HG02870 (cell line): ENCODE data around the gene CEP170.

ENCODE experiments used
- ATAC-seq: cut with Tn5 transposase; IDR thresholded peaks from one replicate; pipeline ENCODE4 v1.9.1; 2021; ENCODE audit warnings: mild to moderate bottlenecking, moderate library complexity; ENCODE audit not compliant: unreplicated experiment

The CEP170 gene

DNA sequence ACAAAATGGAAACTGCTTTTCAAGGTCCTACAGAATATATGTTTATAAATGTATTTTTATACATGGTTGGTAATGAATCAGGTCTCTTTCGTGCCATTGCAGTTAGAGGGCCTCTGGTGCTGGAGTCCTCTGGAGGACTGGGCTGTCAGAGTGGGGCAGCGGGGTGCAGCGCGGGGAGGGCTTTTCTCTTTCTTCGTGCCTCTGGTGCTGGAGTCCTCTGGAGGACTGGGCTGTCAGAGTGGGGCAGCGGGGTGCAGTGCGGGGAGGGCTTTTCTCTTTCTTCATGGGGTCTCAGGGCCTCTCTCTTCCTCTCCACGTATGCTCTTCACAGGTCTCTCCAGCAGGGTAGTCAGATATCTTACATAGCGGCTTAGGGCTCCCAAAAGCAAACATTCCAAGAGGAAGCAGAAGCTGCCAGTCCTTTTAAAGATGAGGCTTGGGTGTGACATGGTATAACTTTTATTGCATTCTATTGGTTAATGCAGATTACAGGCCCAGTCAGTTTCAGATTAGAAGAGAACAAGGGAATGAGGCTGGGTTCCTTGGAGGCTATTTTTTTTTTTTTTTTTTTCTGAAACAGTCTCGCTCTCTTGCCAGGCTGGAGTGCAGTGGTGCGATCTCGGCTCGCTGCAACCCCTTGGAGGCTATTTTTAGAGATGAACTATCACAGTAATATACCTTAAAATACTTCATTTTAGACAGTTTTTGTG lies 13.8 kb upstream of the CEP170 start:
- no peak for ATAC-seq

DNA sequence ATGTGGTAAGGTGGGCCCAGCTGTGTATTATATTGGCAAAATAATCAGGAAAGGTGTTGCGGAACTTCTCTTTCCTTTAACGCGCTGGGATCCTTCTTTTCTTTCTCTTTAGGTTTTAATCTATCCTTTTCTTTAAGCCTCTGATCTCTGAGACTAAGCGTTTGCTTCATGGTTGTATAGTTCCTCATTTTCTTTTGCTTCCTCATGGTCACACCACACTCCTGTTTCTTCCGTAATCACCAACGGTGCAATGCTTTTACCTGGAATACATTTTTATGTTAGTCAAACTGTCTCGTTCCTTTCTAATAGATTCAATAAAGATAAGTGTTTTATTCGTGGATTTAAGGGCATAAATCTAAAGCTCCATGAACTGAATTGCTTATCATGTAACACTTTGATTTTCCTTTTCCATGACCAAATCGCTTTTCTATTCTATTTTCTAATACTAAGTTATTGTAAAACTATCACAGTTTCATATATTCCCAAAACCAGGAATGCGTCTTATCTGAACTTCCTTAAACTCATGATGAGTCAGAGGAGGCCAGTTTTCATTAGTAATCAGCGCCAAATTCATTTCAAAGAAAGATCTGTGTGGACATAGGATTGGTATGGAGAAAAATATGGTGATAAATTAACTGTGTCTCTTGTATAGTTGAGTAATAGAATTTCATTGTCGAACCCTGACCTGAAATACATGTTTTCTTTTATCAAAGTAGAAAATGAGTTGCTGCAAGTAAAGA lies 13.0 kb upstream of the CEP170 start:
- ATAC-seq = no peak

DNA sequence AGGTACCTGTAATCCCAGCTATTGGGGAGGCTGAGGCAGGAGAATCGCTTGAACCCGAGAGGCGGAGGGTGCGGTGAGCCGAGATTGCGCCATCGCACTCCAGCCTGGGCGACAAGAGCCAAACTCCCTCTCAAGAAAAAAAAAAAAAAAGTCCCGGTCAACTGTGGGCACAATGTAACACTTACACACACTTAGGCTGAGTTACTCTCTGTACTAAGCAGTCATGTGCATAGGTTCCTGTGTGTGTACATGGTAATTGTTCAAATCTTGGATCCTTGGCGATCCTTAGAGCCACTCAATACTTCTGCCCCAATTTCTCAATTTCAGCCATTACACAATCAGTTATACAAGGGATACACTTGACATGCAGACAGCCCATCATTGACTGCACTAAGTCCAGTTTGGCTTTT lies 12.4 kb upstream of the CEP170 start:
- no peak for ATAC-seq

GRCh38 chr1:243266231-243266630 lies 11.2 kb upstream of the CEP170 start:
- ATAC-seq = no peak

- no peak for ATAC-seq
Observed at GRCh38 chr1:243264717-243265116, 9.6 kb upstream of the CEP170 start.

DNA sequence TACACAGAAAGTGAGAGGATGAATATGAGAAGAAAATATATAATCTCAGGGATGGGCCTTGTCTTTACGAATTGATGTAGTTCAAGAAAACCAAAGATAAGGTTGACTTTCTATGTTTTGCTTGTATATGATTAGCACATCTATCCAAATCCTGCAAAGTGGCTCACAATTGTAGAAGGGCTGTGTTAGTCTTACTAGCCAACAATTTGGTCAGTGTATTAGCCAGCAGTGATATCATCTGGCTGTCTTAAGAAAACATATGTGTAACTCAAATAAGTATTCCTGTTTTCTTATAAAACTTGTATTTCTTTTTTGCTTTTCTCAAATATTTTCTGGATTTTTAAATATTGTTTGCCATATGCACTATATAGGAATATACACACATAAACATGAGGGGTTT lies 6.3 kb upstream of the CEP170 start:
- ATAC-seq = no peak

DNA sequence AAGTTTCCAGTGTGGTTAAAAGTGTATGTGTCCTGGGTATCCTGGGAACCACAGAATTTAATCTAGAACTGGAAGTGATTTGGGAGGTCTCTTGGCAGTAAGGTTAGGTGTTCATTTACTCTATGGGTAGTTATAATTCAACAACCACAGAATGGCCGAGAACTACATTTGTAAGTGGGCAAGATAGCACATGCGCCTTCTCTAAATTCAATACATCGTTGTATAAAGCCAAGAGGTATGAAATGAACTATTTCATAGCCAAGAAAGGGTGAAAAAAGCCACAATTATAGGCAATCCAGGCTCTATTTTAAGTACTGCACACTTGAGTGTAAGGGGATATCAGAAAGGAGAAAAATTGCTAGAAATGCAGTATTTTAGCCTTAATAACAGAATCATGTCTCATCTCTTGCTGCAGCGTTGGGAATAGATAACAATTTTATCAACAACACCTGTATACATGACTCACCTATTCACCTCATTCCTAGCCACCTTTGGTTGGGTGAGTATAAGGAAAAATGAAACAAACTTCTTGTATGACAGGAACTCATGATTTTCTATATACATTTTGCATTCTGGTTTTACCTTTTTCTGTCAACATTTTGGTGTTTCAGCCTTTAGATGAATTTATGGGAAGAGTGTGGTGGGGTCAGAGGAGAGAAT lies 5.3 kb upstream of the CEP170 start:
- no peak for ATAC-seq

DNA sequence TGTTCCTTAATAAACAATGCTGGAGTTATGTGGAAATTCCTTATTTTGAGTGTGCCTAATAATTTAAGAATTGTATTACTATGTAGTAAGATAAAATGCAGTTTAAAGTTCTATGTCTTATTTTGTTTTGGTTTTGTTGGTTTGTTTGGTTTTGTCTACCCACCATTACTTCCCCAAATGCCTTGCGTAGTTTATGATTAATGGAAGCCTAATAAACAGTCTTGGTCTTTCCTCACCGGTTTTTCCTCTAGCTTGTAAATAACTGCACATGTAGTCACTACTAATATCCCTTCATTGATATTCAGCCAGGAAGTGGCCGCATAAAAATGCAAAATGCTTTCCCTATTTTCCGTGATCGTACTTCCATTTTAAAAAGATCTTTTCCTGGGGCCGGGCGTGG lies 3.6 kb upstream of the CEP170 start:
- no peak for ATAC-seq

GRCh38 chr1:243257189-243257588 lies 2.1 kb upstream of the CEP170 start:
- ATAC-seq = no peak

GRCh38 chr1:243256590-243256989 lies 1.5 kb upstream of the CEP170 start:
- no peak for ATAC-seq

DNA sequence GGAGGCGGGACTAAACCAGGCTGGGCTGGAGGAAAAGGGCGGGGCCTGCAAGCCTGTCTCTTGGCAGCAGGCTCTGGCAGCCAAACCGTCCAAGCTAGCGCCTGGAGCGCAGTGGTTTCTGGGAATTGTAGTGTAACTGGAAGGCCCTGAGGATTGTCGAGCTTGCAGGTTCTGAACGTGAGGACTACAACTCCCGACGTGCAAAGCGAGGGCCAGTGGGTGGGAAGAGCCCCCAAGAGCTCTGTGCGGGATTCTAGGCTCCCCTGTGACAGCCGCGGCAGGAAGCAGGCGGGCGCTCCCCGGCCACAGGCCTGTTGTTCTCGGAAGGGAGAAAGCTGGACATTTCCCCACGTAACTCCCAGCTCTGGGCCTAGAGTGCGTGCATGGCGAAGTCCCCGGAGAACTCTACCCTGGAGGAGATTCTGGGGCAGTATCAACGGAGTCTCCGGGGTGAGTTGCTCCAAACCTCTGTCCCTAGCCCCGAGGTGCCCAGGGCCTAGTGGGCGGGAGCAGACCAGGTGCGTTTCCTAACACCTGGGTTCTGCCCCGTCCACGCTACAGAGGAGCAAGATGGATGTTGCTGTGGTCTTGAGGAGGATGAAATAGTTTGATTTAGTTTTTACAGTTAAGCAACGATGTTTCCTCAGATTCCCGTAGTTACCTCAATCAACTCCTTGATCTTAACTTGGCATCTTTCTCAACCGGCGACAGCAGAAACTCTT lies 871 bp upstream of the CEP170 start, which contains the start of gene SDCCAG8:
Gene SDCCAG8 (plus strand): TSS at position 251 of the 722 bp plus-strand sequence. CDS start 133 bp downstream, at position 384.
- peak; percentile 72 for ATAC-seq

GRCh38 chr1:243254233-243254926 lies 701 bp downstream of the CEP170 start:
- ATAC-seq = peak; percentile 16

- ATAC-seq = no peak
Observed at GRCh38 chr1:243253926-243254232, 1.2 kb downstream of the CEP170 start.

GRCh38 chr1:243253211-243253925 lies 1.7 kb downstream of the CEP170 start:
- no peak for ATAC-seq

DNA sequence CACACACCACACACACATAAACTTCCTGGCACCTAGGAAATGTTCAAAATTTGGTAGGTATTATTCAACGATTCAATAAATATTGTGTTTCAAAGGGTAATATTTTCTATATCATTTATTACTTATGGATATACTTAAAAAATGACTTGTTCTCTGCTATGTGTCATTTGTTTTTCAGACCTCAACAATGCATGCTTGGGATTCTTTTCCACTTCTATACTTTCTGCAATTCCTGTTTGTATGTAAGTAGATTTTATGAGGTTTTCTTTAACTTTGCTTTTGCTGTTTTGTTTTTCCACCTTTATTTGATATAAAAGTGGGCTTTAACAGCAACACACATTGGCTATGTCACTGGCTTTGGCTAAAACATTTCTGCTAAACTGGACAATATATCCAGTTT lies 3.5 kb downstream of the CEP170 start:
- ATAC-seq = no peak

GRCh38 chr1:243250102-243250501 lies 5.0 kb downstream of the CEP170 start:
- no peak for ATAC-seq

GRCh38 chr1:243249214-243249613 lies 5.9 kb downstream of the CEP170 start:
- no peak for ATAC-seq

DNA sequence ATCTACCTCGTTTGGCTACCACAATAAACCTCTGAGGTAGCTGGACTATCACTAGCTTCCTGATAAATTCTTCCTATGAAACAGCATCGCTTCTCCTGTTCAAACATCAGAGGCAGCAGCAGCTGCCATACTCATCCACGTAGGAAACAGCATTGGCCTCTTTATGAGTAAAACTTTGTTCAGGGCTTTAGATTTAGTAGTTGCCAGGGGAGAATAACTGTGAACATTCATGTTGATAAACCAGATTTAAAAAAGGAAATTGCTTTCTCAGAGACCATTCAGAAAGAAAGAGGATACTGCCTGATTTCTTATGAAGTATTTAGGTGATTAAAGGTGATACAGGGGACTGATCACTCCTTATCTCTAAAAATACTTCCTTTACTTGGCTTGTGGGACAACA lies 7.2 kb downstream of the CEP170 start:
- ATAC-seq = no peak

DNA sequence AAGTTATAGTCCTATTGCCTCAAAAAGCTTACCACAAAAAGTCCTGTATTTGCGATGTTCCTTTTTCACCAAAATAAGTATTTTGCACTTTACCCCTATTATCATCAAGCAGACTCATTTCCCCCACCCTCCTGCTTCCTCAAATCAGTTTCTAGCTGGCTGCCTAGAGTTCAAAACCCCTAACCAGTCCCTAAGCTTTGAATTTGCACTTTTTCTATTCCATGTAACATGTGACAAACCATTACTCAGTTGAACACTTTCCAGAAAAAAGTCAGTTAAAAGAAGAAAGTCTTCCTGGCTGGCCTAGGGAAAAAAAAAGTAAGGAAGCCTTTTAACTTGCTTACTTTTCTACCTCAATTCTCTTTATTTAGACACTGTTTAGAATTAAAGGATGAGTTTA lies 8.2 kb downstream of the CEP170 start:
- ATAC-seq = no peak

- peak; percentile 57 for ATAC-seq
Observed at GRCh38 chr1:243244432-243244841, 10.6 kb downstream of the CEP170 start.
